IPS-11a (cell line): Measurements from ENCODE around the gene RPS6KB2.

Experiments
- H3K4me3 ChIP-seq: one replicate; pipeline ENCODE4 v1.5.1; 2013; ENCODE audit warnings: low read depth, low read length, control low read depth

The RPS6KB2 gene

GRCh38 chr11:67428052-67429001 lies at the start of gene RPS6KB2:
TSS of gene RPS6KB2 (plus strand) at chr11:67428494. CDS start at chr11:67428546, 52 bp downstream.
- peak within 1 kb of the TSS; percentile 94 for H3K4me3 ChIP-seq

GRCh38 chr11:67378544-67378943 lies 49.8 kb upstream of the RPS6KB2 start:
- H3K4me3 ChIP-seq = no peak overlapping the region

DNA sequence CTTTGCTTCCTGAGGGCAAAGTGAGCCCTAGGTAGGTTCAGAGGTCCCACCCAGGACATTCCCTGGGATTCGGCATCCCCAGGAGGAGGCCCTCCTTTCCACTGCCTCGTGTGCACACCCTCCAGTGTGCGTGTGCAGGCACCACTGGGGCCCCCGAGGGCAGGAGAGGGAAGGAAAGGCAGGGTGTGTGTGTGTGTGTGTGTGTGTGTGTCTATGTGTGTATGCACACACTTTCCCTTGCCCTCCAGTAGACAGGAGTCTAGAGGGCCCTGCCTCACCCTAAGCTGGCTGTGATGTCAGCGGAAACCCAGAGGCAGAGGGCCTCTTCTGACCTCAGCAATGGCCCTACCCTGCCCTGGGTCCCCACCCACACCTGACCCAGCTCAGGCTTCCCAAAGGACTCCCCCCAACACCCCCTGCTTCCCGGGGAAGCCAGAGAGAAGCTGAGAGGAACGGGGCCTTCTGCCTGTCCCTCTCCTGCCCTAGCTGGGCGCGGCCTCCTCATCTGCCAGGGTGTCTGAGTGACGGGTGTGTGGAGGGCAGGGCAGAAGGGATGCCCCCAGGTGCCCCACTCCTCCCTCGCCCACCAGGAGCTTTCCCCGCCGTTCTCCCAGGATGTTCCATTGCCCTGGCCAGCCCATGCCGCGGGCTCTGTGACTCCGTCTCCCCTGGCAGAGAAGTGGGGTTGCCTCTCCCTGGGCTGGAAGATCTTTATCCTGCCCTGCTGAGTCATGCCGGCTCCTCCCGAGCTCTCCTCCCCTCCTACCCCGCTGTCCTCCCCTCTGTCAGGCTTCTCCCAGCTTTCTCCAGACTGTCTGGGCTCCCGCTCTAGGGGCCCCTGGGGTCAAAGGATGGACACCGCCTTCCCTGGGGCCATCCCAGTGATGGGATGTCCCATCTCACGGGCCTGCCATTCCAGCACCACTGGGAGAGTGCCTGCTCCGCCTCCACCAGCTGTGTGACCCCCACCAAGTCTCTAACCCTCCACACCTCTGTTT lies 48.9 kb upstream of the RPS6KB2 start:
- no peak overlapping the region for H3K4me3 ChIP-seq

- H3K4me3 ChIP-seq = no peak overlapping the region
Measured at GRCh38 chr11:67381244-67381972, 46.9 kb upstream of the RPS6KB2 start.

GRCh38 chr11:67382276-67383136 lies 45.8 kb upstream of the RPS6KB2 start:
- no peak overlapping the region for H3K4me3 ChIP-seq

DNA sequence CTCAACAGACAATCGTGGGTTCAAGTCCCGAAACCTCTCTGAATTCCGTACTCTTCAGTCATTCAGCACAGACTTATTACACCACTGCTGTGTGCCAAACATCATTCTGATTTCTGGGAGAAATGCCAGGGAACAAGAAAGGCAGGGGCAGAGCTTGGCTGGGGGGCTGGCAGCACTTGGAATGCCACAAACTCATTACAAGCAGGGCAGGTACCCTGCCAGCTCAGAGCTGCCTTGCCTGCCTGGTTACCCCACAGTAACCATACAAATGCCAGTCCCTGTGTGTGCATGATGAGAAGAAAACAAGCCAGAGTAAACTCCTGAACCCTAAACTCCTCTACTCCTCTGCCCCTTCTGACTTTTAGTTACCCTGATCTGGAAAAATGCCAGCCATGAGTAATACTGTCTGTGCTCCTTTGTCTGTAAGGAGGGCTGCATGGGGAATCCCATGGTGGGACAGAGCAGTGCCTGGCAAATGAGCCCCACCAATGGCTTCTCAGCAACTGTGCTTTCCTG lies 43.4 kb upstream of the RPS6KB2 start:
- no peak overlapping the region for H3K4me3 ChIP-seq

DNA sequence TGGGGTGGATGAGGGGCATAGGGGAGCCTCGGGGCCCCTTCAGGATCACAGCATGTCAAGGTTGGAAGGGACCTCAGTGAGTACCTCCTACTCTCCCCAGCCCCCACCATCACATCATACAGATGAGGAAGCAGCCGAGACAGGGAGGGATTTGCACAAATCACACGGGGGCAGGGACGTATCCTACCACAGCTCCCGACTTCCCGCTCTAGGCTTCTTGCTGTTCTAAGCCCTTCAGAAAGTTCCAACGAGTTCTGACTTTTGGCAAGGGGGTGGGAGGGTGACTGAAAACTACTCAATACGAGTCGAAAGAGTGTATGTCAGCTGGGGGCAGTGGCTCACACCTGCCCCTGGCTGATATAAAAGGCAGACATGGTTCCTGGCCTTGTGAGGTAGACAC lies 41.2 kb upstream of the RPS6KB2 start:
- H3K4me3 ChIP-seq = no peak overlapping the region

GRCh38 chr11:67387518-67387917 lies 40.8 kb upstream of the RPS6KB2 start:
- no peak overlapping the region for H3K4me3 ChIP-seq

DNA sequence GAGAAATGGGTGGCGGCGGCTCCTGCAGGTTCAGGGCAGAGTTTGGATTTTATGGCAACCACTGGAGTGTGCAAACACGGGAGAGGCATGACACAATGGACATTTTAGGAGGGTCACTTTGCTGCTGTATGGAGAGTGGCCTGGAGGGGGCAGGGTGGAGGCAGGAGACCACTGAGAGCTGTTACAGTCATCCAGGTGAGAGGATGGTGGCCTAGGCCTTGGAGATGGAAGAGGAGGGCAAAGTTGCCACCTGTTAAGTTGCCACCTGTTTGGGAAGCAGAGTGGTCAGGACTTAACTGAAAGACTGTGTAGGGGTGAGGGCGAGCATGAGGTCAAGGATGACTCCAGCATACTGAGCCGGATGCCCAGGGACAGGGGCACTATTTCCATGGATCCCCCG lies 38.8 kb upstream of the RPS6KB2 start:
- no peak overlapping the region for H3K4me3 ChIP-seq

GRCh38 chr11:67390947-67391303 lies 37.4 kb upstream of the RPS6KB2 start:
- H3K4me3 ChIP-seq = peak overlapping the region; percentile 81

GRCh38 chr11:67391304-67392182 lies 36.8 kb upstream of the RPS6KB2 start, which contains the start of gene RAD9A:
TSS of gene RAD9A (plus strand) at chr11:67391986. CDS start at chr11:67392045, 59 bp downstream.
- H3K4me3 ChIP-seq = peak within 1 kb of the TSS; percentile 81

DNA sequence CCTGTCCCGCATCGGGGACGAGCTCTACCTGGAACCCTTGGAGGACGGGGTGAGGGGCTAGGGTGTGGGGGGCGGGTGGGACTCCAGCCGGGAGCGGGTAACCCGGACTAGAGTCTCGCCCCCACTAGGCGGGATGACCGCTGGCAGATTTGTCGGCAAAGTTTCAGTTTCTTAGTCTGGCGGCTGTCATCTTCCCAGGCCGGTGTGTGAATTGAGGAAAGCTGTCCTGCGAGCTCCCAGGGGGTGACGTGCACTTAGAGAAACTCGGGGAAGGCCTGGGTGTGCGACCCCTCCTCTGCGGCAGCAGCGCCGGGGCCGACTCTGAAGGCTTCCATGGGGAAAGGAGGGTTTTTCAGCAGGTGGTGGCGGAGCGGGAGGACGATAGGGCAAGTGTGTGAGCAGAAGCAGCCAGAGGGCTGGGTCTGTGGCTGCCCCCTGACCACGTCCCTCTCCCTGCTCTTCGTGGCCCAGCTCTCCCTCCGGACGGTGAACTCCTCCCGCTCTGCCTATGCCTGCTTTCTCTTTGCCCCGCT lies 36.0 kb upstream of the RPS6KB2 start:
- peak overlapping the region; percentile 81 for H3K4me3 ChIP-seq

GRCh38 chr11:67393437-67393836 lies 34.9 kb upstream of the RPS6KB2 start:
- H3K4me3 ChIP-seq = no peak overlapping the region

- no peak overlapping the region for H3K4me3 ChIP-seq
Measured at GRCh38 chr11:67393990-67394389, 34.3 kb upstream of the RPS6KB2 start.

DNA sequence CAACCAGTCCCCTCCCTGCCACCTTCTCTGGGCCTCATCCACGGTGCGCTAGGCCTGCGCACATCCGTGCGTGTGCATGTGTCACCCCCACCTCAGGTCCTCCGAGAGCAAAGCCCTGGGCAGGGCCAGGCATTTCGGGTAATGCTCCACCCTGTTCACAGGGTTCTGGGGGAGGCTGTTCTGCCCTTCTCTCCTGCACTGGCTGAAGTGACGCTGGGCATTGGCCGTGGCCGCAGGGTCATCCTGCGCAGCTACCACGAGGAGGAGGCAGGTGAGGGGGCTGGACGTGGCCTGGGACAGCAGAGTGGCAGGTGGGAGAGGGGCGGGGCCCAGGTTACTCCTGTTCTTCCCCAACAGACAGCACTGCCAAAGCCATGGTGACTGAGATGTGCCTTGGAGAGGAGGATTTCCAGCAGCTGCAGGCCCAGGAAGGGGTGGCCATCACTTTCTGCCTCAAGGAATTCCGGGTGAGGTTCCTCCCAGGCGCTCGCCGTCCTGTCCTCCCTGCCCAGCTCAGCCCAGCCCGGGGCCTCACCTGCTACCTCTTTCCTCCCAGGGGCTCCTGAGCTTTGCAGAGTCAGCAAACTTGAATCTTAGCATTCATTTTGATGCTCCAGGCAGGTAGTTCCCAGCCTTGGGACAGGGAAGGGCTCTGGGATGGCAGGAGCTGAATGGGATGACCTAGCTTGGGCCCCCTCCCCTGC lies 32.6 kb upstream of the RPS6KB2 start:
- no peak overlapping the region for H3K4me3 ChIP-seq

GRCh38 chr11:67396259-67396581 lies 32.1 kb upstream of the RPS6KB2 start:
- H3K4me3 ChIP-seq = no peak overlapping the region

- no peak overlapping the region for H3K4me3 ChIP-seq
Measured at GRCh38 chr11:67396587-67397389, 31.5 kb upstream of the RPS6KB2 start.
